Measurements from ENCODE around the gene CELSR3.

Gene CELSR3

GRCh38 chr3:48656841-48657281 is 5.8 kb downstream of the CELSR3 start:
- DNase-seq: no peak

DNA sequence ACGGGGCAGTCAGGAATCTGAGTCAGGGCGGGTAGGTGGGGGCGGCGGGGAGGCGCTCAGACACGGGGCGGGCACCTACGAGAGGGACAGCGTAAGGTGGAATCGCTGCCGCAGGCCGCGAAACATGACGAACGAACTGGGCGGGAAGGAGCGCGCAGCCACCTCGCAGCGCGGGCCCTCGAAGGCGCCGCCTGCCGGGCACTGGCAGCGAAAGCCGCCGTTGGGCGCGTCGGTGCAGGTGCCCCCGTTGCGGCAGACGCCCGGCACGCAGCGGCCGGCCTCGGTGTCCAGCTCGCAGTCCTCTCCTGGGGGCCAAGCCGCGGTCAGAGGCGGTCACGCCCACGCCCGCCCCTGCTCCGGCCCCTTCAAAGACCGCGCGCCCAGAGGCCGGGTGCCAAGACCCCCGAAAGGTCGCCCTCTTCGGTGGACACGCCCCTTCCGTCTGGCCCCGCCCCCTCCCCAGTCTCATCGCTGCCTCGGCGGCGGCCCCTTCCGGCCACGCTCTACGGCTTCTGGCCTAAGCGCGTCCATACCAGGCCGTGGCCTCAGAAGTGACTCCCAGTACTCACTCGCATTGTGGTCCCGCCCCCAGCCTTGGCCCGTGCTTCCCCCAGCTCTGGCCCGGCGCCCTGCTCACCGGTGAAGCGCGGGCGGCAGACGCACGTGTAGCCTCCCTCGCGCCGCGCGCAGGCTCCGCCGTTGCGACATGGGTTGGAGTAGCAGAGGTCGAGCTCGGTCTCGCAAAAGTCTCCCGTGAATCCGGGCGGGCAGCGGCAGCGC is 6.4 kb downstream of the CELSR3 start:
- DNase-seq: no peak

GRCh38 chr3:48655606-48656005 is 7.1 kb downstream of the CELSR3 start:
- DNase-seq: no peak

DNA sequence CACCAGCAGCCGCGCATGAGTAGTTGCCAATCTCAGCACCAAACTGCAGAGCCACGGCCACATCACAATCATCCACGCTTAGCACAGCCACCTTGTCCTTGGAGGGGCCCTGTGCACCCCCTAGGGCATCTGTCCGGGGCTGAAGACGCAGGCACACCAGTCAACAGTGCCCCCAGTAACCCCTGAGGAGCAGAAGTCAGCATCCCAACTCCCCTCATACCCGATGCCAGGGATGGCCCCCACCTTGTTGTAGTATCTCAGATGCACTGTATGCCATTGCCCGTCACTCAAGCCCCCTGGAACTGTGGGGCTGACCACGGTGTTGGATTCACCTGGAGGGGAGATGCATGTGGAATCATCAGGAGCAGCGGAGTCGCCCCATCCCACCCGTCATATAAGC is 7.6 kb downstream of the CELSR3 start:
- no peak for DNase-seq

- no peak for DNase-seq
Measured at GRCh38 chr3:48652923-48653715, 9.6 kb downstream of the CELSR3 start.

DNA sequence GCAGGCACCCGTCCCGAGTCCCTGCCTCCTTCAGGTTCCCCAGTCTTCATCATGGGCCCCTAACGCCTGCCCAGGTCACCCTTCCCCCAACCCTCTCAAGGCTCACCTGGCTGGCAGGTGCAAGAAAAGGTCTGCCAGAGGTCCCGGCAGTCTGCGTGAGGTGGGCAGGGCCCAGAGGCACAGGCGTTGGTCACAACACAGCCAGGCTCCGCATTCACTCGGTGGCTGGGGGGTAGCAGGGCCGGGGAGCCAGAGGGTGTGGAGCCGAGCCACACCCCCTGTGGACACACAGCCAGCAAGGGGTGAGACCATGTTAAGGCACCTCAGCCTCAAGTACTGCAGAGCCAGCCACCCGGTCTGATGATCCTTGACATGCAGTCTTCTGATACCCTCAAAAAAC is 10.9 kb downstream of the CELSR3 start:
- no peak for DNase-seq

- no peak for DNase-seq
Measured at GRCh38 chr3:48650723-48651122, 12.0 kb downstream of the CELSR3 start.

- no peak for DNase-seq
Measured at GRCh38 chr3:48648188-48648850, 14.4 kb downstream of the CELSR3 start.

GRCh38 chr3:48647714-48648113 is 15.0 kb downstream of the CELSR3 start:
- no peak for DNase-seq

DNA sequence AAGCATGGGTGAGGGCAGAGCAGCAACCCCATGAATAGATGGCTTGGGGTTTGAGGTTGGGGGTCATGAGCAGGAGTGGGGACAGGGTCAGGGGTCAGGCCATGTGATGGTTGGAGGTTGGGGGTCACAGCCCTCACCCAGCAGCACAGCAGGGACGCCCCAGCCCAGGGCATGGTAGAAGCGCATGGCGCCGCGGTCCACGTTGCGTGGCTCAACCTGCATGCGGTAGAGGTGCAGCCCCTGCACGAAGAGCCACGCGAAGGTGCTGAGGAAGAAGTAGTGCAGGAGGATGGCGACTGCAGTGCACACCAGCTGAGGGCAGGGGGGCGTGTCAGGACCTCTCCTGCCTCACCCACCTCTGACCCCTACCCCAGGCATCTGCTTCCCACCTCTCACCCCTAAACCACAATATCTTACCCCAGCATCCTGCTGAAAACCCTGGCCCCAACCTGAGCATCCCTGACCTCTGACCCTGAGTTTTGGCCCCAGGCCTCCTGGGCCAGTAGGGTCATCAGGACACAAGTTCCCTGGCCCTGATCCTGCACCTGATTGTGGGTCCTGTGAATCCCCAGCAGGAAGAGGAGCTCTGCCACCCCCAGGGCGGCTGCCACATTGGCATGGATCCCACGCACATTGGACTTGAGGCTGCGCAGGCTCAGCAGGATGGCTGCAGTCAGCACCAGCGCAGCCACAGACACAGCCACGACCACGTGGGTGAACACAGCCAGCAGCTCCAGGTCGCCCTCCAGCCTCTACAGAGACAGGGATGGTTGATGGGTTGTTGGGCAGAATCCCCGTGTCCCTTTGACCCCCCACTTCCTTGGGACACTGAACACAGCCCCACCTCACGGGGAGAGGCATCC is 17.6 kb downstream of the CELSR3 start:
- no peak for DNase-seq

DNA sequence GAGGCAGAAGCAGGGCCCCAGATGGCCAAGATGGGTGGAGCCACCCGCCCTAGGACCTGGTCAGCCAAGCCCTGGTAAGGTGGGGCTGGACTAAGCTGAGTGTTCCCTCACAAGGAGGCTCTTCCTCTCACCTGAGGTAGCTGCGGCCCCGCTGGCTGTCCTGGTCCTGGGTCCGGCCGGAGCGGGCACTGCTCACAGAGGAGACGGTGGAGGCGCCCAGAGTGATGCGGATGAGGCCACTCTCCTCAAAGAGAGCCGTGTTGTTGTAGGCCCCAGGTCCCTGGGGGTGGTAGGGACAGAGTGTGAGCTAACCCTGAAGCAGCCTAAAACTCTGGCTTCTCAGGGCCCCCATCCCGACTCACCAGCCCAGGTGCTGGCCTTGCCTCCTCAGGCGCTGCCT is 20.1 kb downstream of the CELSR3 start:
- DNase-seq: no peak

DNA sequence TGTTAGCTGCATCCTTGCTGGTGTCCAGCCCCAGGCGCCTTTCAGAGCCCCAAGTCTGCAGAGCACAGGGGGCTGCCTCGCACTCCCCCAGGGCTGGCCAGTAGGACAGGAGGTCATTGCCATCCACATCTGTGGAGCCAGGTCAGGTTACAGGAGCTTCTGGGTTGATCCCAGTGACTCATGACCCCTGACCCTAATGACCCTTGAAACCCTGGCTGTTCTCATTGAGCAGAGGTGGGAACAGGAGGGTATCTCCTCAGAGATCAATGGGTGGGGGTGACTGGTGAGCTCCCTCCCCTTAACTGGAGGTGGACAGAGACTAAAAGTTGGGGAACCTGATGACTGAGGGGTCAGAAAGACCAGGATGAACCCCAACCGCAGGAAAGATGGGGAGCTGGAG is 21.3 kb downstream of the CELSR3 start:
- no peak for DNase-seq

- no peak for DNase-seq
Measured at GRCh38 chr3:48639944-48640606, 22.6 kb downstream of the CELSR3 start.

GRCh38 chr3:48637305-48637704 is 25.4 kb downstream of the CELSR3 start:
- DNase-seq: no peak

- DNase-seq: peak in 1 of 3 experiments; percentile 24
Measured at GRCh38 chr3:48636149-48636655, 26.5 kb downstream of the CELSR3 start.

GRCh38 chr3:48635222-48636021 is 27.3 kb downstream of the CELSR3 start, which contains the start of gene SLC26A6:
Gene SLC26A6 (minus strand): TSS chr3:48635461. CDS start chr3:48635393, 68 bp downstream.
- DNase-seq: peak; percentile 88 to 93 (median 91)

- DNase-seq: peak; percentile 17 to 64 (median 58)
Measured at GRCh38 chr3:48634661-48635221, 27.9 kb downstream of the CELSR3 start.

DNA sequence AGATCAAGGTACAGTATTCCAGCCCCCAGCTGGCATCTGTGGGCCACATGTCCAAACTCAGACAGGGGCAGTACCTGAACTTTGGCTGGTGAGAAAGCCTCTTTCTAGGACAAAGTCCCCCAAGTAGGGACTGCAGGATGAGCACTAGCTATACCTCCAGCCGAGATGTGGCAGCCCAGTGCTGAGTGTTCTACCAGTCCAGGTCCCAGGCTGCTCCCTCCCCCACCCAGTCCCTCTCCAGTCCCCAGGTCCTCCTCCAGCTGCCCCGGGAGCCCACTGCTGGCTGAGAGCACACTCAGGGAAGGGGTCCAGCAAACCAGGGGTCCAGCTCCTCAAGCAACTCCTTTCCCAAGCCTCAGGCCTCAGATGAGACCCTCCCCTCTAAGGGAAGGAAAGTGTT is 28.9 kb downstream of the CELSR3 start:
- DNase-seq: no peak

DNA sequence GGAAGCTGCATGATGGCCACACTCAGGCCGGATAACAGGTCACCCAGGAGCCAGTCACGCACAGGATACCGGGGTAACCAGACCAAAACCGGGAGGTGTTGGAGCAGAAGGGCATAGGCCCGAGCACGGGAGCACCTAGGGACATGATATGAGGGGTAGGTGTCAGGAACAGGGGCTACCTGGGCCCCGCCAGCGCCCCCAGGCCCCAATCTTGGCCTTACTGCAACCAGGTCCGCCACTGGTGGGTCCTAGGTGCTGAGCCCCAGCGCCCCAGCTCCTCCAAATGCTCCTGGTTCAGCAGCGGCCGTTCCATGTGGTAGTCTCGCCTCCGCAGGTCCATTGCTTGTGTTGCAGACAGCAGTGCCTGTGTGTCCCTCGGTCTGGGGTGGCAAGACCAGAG is 29.4 kb downstream of the CELSR3 start:
- DNase-seq: no peak
